Measurements from ENCODE around the gene SALL4. TPM values are rescaled to one million over a fixed set of nuclear protein-coding genes. Genes with fewer than 3 reads are reported as not detected.

Gene SALL4
- 25.4 and 25.7 TPM in 2 replicates for polyA plus RNA-seq (2013)

DNA sequence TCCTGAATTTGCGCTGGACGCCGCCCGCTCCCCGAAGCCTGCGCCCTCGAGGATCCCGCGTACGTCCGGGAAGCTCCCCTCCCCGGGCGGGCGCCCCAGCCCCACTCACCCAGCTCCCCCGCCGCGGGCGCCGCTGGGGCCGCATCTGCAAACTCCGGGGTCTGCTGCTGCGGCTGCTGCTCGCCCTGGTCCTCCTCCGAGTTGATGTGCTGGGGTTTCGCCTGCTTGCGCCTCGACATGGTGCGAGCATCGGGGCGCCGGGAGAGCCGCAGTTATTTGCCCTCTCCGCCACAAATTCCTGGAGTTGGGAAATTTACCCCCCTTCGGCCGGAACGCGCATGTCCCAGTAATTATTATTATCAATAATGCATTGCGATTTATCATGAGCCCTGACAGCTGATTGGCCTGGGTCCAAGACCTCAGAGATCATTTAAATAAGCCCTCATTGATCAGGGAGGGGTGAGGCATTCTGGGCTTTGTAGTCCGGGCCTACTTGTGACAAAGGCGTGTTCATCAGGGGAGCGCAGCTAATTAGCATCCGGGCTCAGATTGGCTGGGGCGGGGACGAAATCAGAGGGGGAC, at the start of gene SALL4:
Gene SALL4, minus strand, starts transcription at position 352 of the 582 bp plus-strand sequence. Its CDS starts 113 bp downstream, at position 239.
- Histone ChIP-seq H4K91ac (ENCODE audit: low read depth, low read length) (peak within 1 kb of the TSS; percentile 72), H3K79me2 (ENCODE audit: control insufficient read depth, insufficient read depth, low read length, poor library complexity) (peaks cover 26% of the 10 kb centered on the region), H4K8ac (ENCODE audit: low read depth, low read length) (peak within 1 kb of the TSS; percentile 94), H3K4me3 (ENCODE audit: low read depth, low read length) (peak within 1 kb of the TSS; percentile 94), H3K23ac (ENCODE audit: low read length) (no peak within 1 kb of the TSS), H3K27me3 (ENCODE audit: insufficient read depth, low read length) (no peaks in the 10 kb centered on the region), H3K36me3 (ENCODE audit: control insufficient read depth in 1 of 2, insufficient read depth in 2 of 2, low read length in 2 of 2) (no peaks in the 10 kb centered on the region), H3K27ac (ENCODE audit: low read depth, low read length) (peak within 1 kb of the TSS; percentile 84), H3K79me1 (ENCODE audit: low read length) (peaks cover 19% of the 10 kb centered on the region), H2AK5ac (ENCODE audit: low read length) (no peak within 1 kb of the TSS), H3K4me1 (ENCODE audit: control insufficient read depth in 1 of 2, insufficient read depth in 2 of 2, low read length in 2 of 2) (peaks cover 5 to 10% of the 10 kb centered on the region in 2 experiments), H3K18ac (ENCODE audit: low read length) (peak within 1 kb of the TSS; percentile 92), H3K14ac (ENCODE audit: low read length) (peak within 1 kb of the TSS; percentile 72), H4K12ac (ENCODE audit: low read depth, low read length) (peak within 1 kb of the TSS; percentile 87), H3K9ac (ENCODE audit: low read length) (peak within 1 kb of the TSS; percentile 96), H3K4me2 (ENCODE audit: low read length) (peak within 1 kb of the TSS; percentile 76), H3K4ac (ENCODE audit: low read depth, low read length) (peak within 1 kb of the TSS; percentile 99), H2AFZ (ENCODE audit: insufficient read depth, low read length, poor library complexity) (peak within 1 kb of the TSS; percentile 95), H3K9me3 (ENCODE audit: insufficient read depth, low read depth, low read length) (no peaks in the 10 kb centered on the region), H2BK120ac (ENCODE audit: insufficient read depth, low read length, poor library complexity) (peak within 1 kb of the TSS; percentile 76), H2BK12ac (ENCODE audit: low read length) (peak within 1 kb of the TSS; percentile 33), H2BK5ac (ENCODE audit: low read depth, low read length, poor library complexity) (peak within 1 kb of the TSS; percentile 98)
- DNase-seq, result peak in 1 of 2 donors; percentile 2
- no CpG with 5 or more reads among the region's 44 CpGs for WGBS (ENCODE audit: extremely low coverage, insufficient coverage, insufficient read length)

DNA sequence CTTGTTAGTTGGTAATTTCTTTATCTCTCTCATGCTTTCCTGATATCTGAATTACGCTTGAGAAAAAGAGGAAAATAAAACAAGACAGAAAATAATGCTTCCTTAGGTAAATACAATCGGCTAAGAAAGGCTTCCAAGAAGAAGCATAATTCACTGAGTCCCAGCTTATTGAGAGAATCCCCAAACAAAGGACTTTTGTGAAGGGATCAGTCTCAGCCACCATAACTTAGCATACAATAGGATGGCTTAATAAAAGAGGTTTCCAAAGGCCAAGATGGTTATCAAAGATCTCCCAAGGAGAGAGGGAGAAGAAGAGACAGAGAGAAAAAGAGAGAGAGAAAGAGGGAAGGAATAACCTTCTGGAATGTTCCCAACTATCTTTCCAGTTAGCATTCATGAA, 46.0 kb upstream of the SALL4 start:
- Histone ChIP-seq H3K4me3 (ENCODE audit: low read depth, low read length) (no peak overlapping the region), H4K91ac (ENCODE audit: low read depth, low read length) (no peak overlapping the region), H2BK120ac (ENCODE audit: insufficient read depth, low read length, poor library complexity) (no peak overlapping the region), H2BK12ac (ENCODE audit: low read length) (no peak overlapping the region), H3K27ac (ENCODE audit: low read depth, low read length) (no peak overlapping the region), H3K9me3 (ENCODE audit: insufficient read depth, low read depth, low read length) (peaks cover 3% of the 10 kb centered on the region), H2BK5ac (ENCODE audit: low read depth, low read length, poor library complexity) (no peak overlapping the region), H3K79me2 (ENCODE audit: control insufficient read depth, insufficient read depth, low read length, poor library complexity) (no peaks in the 10 kb centered on the region), H4K12ac (ENCODE audit: low read depth, low read length) (no peak overlapping the region), H2AK5ac (ENCODE audit: low read length) (no peak overlapping the region), H3K27me3 (ENCODE audit: insufficient read depth, low read length) (no peaks in the 10 kb centered on the region), H3K9ac (ENCODE audit: low read length) (no peak overlapping the region), H3K79me1 (ENCODE audit: low read length) (no peaks in the 10 kb centered on the region), H4K8ac (ENCODE audit: low read depth, low read length) (no peak overlapping the region), H3K18ac (ENCODE audit: low read length) (no peak overlapping the region), H3K4me1 (ENCODE audit: control insufficient read depth in 1 of 2, insufficient read depth in 2 of 2, low read length in 2 of 2) (no peaks in the 10 kb centered on the region), H3K14ac (ENCODE audit: low read length) (no peak overlapping the region), H2AFZ (ENCODE audit: insufficient read depth, low read length, poor library complexity) (no peak overlapping the region), H3K4ac (ENCODE audit: low read depth, low read length) (no peak overlapping the region), H3K4me2 (ENCODE audit: low read length) (no peak overlapping the region), H3K36me3 (ENCODE audit: control insufficient read depth in 1 of 2, insufficient read depth in 2 of 2, low read length in 2 of 2) (no peaks in the 10 kb centered on the region), H3K23ac (ENCODE audit: low read length) (no peak overlapping the region)
- no CpG with 5 or more reads among the region's 2 CpGs for WGBS (ENCODE audit: extremely low coverage, insufficient coverage, insufficient read length)
- DNase-seq, result no peak

DNA sequence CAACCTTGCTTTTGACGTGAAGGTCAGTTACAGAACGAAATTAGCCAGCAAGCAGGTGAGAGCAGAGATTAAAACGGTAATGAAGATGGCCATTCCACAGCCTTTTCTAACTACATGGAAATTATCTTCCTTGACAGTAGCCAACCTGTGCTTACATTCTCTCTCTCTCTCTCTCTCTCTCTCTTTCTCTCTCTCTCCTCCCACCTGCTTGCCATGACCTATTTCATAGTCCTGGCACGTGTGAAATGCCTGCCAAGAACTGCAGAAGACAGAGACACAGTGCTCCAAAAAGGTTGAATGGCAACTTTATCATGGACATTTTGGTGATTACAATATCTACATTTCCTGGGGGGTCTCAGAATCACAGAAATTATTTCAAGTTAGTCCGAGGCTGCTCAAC, 38.5 kb upstream of the SALL4 start:
- Histone ChIP-seq H3K79me2 (ENCODE audit: control insufficient read depth, insufficient read depth, low read length, poor library complexity) (no peaks in the 10 kb centered on the region), H2BK5ac (ENCODE audit: low read depth, low read length, poor library complexity) (no peak overlapping the region), H3K18ac (ENCODE audit: low read length) (no peak overlapping the region), H3K23ac (ENCODE audit: low read length) (no peak overlapping the region), H2BK120ac (ENCODE audit: insufficient read depth, low read length, poor library complexity) (no peak overlapping the region), H4K8ac (ENCODE audit: low read depth, low read length) (no peak overlapping the region), H3K36me3 (ENCODE audit: control insufficient read depth in 1 of 2, insufficient read depth in 2 of 2, low read length in 2 of 2) (no peaks in the 10 kb centered on the region), H2AK5ac (ENCODE audit: low read length) (no peak overlapping the region), H3K4me2 (ENCODE audit: low read length) (no peak overlapping the region), H3K4ac (ENCODE audit: low read depth, low read length) (no peak overlapping the region), H3K27ac (ENCODE audit: low read depth, low read length) (no peak overlapping the region), H3K4me1 (ENCODE audit: control insufficient read depth in 1 of 2, insufficient read depth in 2 of 2, low read length in 2 of 2) (no peaks in the 10 kb centered on the region), H4K91ac (ENCODE audit: low read depth, low read length) (no peak overlapping the region), H3K4me3 (ENCODE audit: low read depth, low read length) (no peak overlapping the region), H3K27me3 (ENCODE audit: insufficient read depth, low read length) (no peaks in the 10 kb centered on the region), H4K12ac (ENCODE audit: low read depth, low read length) (no peak overlapping the region), H2AFZ (ENCODE audit: insufficient read depth, low read length, poor library complexity) (no peak overlapping the region), H3K14ac (ENCODE audit: low read length) (no peak overlapping the region), H3K9ac (ENCODE audit: low read length) (no peak overlapping the region), H2BK12ac (ENCODE audit: low read length) (no peak overlapping the region), H3K79me1 (ENCODE audit: low read length) (no peaks in the 10 kb centered on the region), H3K9me3 (ENCODE audit: insufficient read depth, low read depth, low read length) (no peaks in the 10 kb centered on the region)
- DNase-seq, result peak in 1 of 2 donors; percentile 19
- no CpG with 5 or more reads among the region's 5 CpGs for WGBS (ENCODE audit: extremely low coverage, insufficient coverage, insufficient read length)

DNA sequence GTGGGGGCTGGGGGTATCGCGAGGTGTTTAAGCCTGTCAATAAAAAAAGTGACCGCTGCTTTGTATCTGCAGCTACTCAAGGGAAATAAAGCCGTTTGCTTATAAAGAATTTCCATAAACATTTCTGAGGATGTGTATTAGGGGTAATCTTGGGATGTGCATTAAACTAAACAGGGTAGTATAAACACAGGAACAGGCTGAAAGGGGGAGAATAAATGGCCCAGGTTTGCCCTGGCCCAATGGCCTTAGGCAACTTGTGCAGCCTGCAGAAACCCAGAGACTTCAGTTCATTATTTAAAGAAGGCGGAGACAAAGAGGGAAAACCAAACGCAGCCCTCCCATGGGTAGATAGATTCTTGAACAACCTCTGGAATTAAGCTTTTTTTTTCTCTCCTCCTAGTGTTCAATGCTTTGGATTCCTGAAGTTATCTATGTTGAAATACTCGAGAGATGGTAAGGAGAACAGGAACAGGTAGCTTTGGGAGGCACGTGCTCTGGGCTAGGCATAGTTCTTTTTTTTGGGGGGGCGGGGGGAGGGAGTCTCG, 35.6 kb upstream of the SALL4 start:
- no peak overlapping the region for H3K27ac ChIP-seq (ENCODE audit: low read depth, low read length)
- H3K4me1 ChIP-seq (ENCODE audit: control insufficient read depth in 1 of 2, insufficient read depth in 2 of 2, low read length in 2 of 2), result no peaks in the 10 kb centered on the region
- H2AFZ ChIP-seq (ENCODE audit: insufficient read depth, low read length, poor library complexity), result no peak overlapping the region
- no peak overlapping the region for H3K14ac ChIP-seq (ENCODE audit: low read length)
- peak; percentile 79 to 92 for DNase-seq
- H4K12ac ChIP-seq (ENCODE audit: low read depth, low read length), result no peak overlapping the region
- WGBS (ENCODE audit: extremely low coverage, insufficient coverage, insufficient read length), result no CpG with 5 or more reads among the region's 10 CpGs
- no peak overlapping the region for H3K4me2 ChIP-seq (ENCODE audit: low read length)
- H3K18ac ChIP-seq (ENCODE audit: low read length), result no peak overlapping the region
- H3K9me3 ChIP-seq (ENCODE audit: insufficient read depth, low read depth, low read length), result no peaks in the 10 kb centered on the region
- no peak overlapping the region for H2BK120ac ChIP-seq (ENCODE audit: insufficient read depth, low read length, poor library complexity)
- no peak overlapping the region for H4K8ac ChIP-seq (ENCODE audit: low read depth, low read length)
- H2BK5ac ChIP-seq (ENCODE audit: low read depth, low read length, poor library complexity), result no peak overlapping the region
- no peak overlapping the region for H3K4ac ChIP-seq (ENCODE audit: low read depth, low read length)
- H3K36me3 ChIP-seq (ENCODE audit: control insufficient read depth in 1 of 2, insufficient read depth in 2 of 2, low read length in 2 of 2), result no peaks in the 10 kb centered on the region
- no peak overlapping the region for H3K23ac ChIP-seq (ENCODE audit: low read length)
- no peaks in the 10 kb centered on the region for H3K79me2 ChIP-seq (ENCODE audit: control insufficient read depth, insufficient read depth, low read length, poor library complexity)
- no peak overlapping the region for H2BK12ac ChIP-seq (ENCODE audit: low read length)
- no peaks in the 10 kb centered on the region for H3K79me1 ChIP-seq (ENCODE audit: low read length)
- H4K91ac ChIP-seq (ENCODE audit: low read depth, low read length), result no peak overlapping the region
- no peak overlapping the region for H3K9ac ChIP-seq (ENCODE audit: low read length)
- no peaks in the 10 kb centered on the region for H3K27me3 ChIP-seq (ENCODE audit: insufficient read depth, low read length)
- H2AK5ac ChIP-seq (ENCODE audit: low read length), result no peak overlapping the region
- no peak overlapping the region for H3K4me3 ChIP-seq (ENCODE audit: low read depth, low read length)

Measured in trophoblast cell (in vitro differentiated cells and primary cell).